NCI-H1694 (cell line): ENCODE results near the gene REXO1.
"Not testable (repeated sequence)": the region's sequence is repeated elsewhere in the genome, so short reads cannot be mapped to it uniquely, and the experiment has no call there.

ENCODE experiments used
- DNase-seq: peaks from one replicate; lab custom pipeline; 2025; lab: John Stamatoyannopoulos, UW

REXO1 gene

GRCh38 chr19:1848399-1849131 lies at the start of gene REXO1:
Gene REXO1 (minus strand): TSS chr19:1848483. CDS start chr19:1848358, 125 bp downstream.
- DNase-seq, result peak; percentile 79

GRCh38 chr19:1896508-1896907 lies 48.2 kb upstream of the REXO1 start:
- no peak for DNase-seq

GRCh38 chr19:1893791-1894190 lies 45.5 kb upstream of the REXO1 start:
- no peak for DNase-seq

- no peak for DNase-seq
Measured at GRCh38 chr19:1889907-1890306, 41.6 kb upstream of the REXO1 start.

- no peak for DNase-seq
Measured at GRCh38 chr19:1888385-1888784, 40.1 kb upstream of the REXO1 start.

GRCh38 chr19:1886360-1886759 lies 38.1 kb upstream of the REXO1 start:
- not testable (repeated sequence) for DNase-seq

- peak; percentile 61 for DNase-seq
Measured at GRCh38 chr19:1885398-1886119, 37.3 kb upstream of the REXO1 start, which contains the start of gene ABHD17A. Gene ABHD17A (minus strand): TSS chr19:1885496. CDS start chr19:1881566, 3,930 bp downstream.

GRCh38 chr19:1884719-1885334 lies 36.5 kb upstream of the REXO1 start:
- DNase-seq, result no peak

GRCh38 chr19:1884291-1884718 lies 36.0 kb upstream of the REXO1 start:
- DNase-seq, result no peak

- DNase-seq, result no peak
Measured at GRCh38 chr19:1883784-1884183, 35.5 kb upstream of the REXO1 start.

- no peak for DNase-seq
Measured at GRCh38 chr19:1882786-1883692, 34.8 kb upstream of the REXO1 start.

- no peak for DNase-seq
Measured at GRCh38 chr19:1882089-1882785, 34.0 kb upstream of the REXO1 start.

GRCh38 chr19:1881393-1882088 lies 33.3 kb upstream of the REXO1 start:
- DNase-seq, result not testable (repeated sequence)

GRCh38 chr19:1880611-1881392 lies 32.5 kb upstream of the REXO1 start:
- no peak for DNase-seq

- DNase-seq, result not testable (repeated sequence)
Measured at GRCh38 chr19:1879982-1880381, 31.7 kb upstream of the REXO1 start.

GRCh38 chr19:1878583-1878982 lies 30.3 kb upstream of the REXO1 start:
- not testable (repeated sequence) for DNase-seq

GRCh38 chr19:1877280-1877660 lies 29.0 kb upstream of the REXO1 start:
- DNase-seq, result not testable (repeated sequence)

- DNase-seq, result not testable (repeated sequence)
Measured at GRCh38 chr19:1876496-1877279, 28.4 kb upstream of the REXO1 start.
